ENCODE data around the gene KCNA2.
A peak's percentile ranks its signal among the peaks of the same experiment; 100 is the strongest.

KCNA2 gene

DNA sequence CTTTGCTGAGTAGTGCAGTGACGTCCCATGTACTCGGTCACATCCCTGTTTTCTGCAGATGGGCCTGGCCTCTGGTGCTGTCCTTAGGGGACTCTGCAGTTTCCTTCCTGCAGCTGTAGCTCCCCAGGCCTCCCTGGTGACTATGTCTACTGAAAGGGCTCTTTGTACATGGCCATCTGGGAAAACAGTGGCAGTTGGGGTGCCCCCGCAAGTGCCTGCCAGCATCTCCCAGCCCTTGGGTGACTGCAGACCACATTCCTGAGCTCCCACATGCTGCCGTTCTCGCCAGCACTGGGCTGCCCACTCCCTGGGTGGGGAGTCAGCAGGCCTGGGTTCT, 49.7 kb downstream of the KCNA2 start:
- no peak for DNase-seq (ENCODE audit: low spot score)
- TF ChIP-seq, protein P1, sequence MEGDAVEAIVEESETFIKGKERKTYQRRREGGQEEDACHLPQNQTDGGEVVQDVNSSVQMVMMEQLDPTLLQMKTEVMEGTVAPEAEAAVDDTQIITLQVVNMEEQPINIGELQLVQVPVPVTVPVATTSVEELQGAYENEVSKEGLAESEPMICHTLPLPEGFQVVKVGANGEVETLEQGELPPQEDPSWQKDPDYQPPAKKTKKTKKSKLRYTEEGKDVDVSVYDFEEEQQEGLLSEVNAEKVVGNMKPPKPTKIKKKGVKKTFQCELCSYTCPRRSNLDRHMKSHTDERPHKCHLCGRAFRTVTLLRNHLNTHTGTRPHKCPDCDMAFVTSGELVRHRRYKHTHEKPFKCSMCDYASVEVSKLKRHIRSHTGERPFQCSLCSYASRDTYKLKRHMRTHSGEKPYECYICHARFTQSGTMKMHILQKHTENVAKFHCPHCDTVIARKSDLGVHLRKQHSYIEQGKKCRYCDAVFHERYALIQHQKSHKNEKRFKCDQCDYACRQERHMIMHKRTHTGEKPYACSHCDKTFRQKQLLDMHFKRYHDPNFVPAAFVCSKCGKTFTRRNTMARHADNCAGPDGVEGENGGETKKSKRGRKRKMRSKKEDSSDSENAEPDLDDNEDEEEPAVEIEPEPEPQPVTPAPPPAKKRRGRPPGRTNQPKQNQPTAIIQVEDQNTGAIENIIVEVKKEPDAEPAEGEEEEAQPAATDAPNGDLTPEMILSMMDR (IDR thresholded peaks at IDR 0.05; ENCODE audit: extremely low read depth, missing control alignments): no peak

DNA sequence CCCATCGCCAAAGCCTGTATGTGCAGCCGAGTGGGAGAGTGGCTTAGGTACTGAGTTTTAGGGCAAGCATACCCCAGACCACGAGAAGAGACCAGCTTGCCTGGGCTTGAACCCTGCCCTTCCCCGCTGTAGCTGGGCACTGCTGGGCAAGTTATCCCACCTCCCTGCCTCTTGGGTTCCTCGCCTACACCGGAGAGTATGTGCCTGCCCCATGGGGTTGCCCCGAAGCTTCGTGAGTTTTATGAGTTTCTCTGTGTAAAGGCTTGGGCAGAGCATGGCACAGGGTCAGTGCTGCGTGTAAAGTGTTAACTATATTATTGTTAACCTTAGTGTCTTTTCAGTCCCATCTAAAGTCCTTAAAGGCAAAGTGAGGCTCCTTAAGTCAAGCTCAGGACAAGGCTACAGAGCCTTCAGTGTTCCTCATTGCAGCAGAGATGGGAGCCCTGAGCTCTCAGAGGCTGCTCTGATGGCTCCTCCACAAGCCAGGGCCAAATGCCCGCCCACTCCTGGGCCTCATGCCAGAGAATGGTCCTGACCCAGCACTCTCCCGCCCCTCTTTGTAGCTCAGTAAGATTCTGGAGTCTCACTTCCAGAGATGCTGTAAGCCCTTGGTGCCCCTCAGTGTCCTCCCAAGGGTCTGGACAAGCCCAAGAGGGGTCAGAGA, 50.2 kb downstream of the KCNA2 start:
- no peak for DNase-seq (ENCODE audit: low spot score)
- TF ChIP-seq, protein P1 (IDR thresholded peaks at IDR 0.05; ENCODE audit: extremely low read depth, missing control alignments): no peak

DNA sequence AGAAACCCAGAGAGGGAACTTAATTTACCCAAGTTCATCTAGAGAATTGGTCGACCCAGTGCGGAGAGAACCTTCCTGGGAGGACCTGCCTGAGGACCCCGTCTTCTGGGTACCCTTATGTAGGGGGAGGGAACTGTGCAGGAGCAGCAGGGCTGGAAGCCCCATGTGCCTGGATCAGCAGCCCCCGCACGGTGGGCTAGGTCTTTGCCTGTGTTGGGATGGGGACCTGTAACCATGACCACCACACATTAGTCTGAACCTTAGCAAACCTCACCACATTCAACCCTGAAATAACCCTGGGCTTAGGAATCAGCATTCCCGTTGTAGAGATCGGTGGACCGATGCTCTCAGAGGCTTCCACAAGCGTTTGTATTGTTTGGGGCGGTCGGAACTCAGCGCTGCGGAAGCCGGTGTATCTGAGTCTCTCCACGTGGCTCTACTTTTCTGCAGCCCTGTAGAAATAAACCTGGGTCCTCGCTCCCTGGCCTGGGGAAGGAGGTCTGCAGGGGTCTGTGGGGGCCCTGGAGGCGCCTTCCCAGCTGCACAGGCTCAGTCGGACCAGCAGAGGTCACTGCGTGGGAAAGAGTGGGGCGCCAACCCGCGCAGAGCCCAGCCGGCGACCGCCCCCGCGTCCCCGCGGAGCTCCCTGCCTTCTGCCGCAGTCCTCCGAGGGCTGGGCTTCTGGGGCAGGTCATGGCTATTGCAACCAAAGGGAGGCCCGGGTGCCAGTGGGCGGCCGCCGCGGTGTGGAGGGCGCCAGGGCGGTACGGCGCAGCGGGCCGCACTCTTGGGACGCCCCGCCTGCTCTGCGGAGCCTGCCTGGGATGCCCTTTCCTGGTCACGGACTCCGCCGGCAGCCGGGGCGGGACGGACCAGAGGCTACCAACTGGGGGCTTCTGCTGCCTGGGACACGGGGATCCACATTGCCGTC, 51.0 kb downstream of the KCNA2 start:
- DNase-seq (ENCODE audit: low spot score): peak; percentile 79
- TF ChIP-seq, protein P1 (IDR thresholded peaks at IDR 0.05; ENCODE audit: extremely low read depth, missing control alignments): peak; percentile 61

DNA sequence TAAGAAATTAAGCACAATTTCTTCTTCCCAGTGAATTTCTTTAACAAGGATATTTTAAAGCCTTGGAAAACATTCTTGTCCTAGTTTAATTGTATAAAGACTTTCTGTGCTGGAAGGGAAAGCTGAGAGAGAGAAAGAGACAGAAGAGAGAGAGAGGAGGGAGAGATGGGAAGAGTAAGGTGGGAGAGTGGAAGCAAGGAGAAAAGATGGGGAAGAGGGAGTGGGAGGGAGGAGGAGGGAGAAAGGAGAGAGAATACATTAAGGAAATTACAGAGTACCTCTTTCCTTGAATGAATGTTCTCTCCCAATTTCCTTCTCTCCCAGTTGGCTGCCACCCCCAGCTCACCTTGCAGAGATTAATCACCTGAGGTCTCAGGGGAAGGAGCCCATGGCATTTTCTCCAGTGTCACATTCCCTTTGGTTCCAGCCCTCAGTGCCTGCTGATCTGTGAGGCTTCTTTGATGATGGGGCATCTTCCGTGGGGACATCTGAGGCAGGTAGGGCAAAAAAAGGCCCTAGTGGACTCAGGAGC, 54.8 kb downstream of the KCNA2 start:
- no peak for DNase-seq (ENCODE audit: low spot score)
- TF ChIP-seq, protein P1 (IDR thresholded peaks at IDR 0.05; ENCODE audit: extremely low read depth, missing control alignments): no peak

DNA sequence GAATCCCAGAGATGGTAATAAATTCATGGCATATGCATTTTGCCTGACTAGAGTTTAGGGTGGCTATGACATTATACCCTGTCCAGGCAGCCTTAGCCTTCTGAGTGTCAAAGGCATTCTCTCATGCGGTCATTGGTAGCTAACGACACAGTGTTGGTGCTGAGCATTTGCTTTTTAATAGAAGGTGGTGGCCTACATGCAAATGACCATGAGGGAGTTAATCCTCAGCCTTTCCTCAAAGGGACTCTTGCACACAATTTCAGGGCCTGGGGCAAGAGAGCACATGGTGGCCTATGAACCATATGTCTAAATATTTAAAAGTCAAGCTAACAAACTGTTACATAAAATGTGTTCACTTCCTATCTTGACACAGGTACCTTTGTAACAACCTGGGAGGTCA, 56.3 kb downstream of the KCNA2 start:
- TF ChIP-seq, protein P1 (IDR thresholded peaks at IDR 0.05; ENCODE audit: extremely low read depth, missing control alignments): no peak
- no peak for DNase-seq (ENCODE audit: low spot score)

DNA sequence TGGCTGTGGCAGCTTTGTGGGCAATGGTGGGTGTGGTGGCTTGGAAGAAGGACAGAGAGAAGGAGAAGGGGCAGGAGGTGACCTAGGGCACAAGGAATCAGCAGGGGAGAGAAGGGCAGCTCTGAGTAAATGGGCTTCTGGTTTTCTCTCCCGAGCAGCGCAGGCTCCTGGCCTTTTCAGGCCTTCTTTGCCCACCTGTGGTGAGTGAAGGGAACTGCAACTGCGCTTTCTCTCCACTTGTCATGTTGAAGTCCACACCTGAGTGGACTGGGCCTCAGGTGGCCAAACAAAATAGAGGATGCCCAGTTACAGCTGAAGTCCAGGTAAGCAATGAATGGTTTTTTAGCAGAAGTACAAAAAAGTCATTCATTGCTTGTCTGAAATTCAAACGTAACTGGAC, 57.8 kb downstream of the KCNA2 start:
- DNase-seq (ENCODE audit: low spot score): peak; percentile 34
- TF ChIP-seq, protein P1 (IDR thresholded peaks at IDR 0.05; ENCODE audit: extremely low read depth, missing control alignments): no peak

DNA sequence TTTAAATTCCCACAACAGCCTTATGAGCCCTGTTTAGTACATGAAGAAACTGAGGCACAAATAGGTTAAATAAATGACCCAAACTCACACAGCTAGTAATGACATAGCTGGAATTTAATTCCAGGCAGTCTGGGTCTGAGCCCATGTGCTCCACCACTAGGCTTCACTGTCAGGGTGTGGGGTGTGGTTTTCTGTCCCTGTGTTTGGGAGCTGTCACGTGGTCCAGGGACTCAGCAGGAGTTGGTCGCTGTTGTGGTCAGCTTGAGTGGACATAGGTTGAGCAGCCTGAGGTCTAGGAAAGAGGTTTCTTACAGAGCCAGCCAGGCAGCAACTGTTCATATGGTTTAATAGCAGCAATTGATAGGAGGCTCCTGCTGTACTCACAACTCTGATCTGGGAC, 59.1 kb downstream of the KCNA2 start:
- no peak for DNase-seq (ENCODE audit: low spot score)
- TF ChIP-seq, protein P1 (IDR thresholded peaks at IDR 0.05; ENCODE audit: extremely low read depth, missing control alignments): no peak

All from GM20000 (cell line).